Large intestine (tissue), 3 donors: ENCODE measurements around the gene CDKN1A. TPM values are rescaled to one million over a fixed set of nuclear protein-coding genes. Genes with fewer than 3 reads are reported as not detected.

ENCODE experiments used
- DNase-seq, 2 donors: peaks; one replicate each; pipeline versions ENCODE4 v3.0.0 to v3.0.0-alpha.2; 2013
- H3K27ac ChIP-seq: one replicate; pipeline ENCODE4 v1.5.1; 2013; ENCODE audit warnings: low read length
- H3K27me3 ChIP-seq: 2 replicates; pipeline ENCODE4 v1.6.1; 2013; ENCODE audit warnings: low read length; ENCODE audit not compliant: control insufficient read depth, insufficient read depth
- H3K36me3 ChIP-seq: 2 replicates; pipeline ENCODE4 v1.6.1; 2013; ENCODE audit warnings: low read length; ENCODE audit not compliant: control insufficient read depth, insufficient read depth
- H3K4me1 ChIP-seq: one replicate; pipeline ENCODE4 v1.6.1; 2013; ENCODE audit warnings: low read length; ENCODE audit not compliant: control insufficient read depth, insufficient read depth
- H3K4me3 ChIP-seq: one replicate; pipeline ENCODE4 v1.5.1; 2013; ENCODE audit warnings: low read length
- H3K9me3 ChIP-seq: one replicate; pipeline ENCODE4 v1.6.1; 2013; ENCODE audit warnings: mild to moderate bottlenecking, low read depth, low read length, moderate library complexity; ENCODE audit not compliant: control insufficient read depth
- WGBS: methylation state at CpG from one replicate; pipeline ENCODE4 v1.1.5; 2013; ENCODE audit warnings: low lambda C conversion rate; ENCODE audit not compliant: insufficient coverage; 5-methylcytosine and 5-hydroxymethylcytosine counted together
- polyA plus RNA-seq: library from polyadenylated mRNA; unstranded; fragments of 120-200 nt; gene quantifications from one replicate; pipeline ENCODE4 v1.2.1, GENCODE V29; 2013

The CDKN1A gene
- polyA plus RNA-seq, 1 donor: 183 TPM

DNA sequence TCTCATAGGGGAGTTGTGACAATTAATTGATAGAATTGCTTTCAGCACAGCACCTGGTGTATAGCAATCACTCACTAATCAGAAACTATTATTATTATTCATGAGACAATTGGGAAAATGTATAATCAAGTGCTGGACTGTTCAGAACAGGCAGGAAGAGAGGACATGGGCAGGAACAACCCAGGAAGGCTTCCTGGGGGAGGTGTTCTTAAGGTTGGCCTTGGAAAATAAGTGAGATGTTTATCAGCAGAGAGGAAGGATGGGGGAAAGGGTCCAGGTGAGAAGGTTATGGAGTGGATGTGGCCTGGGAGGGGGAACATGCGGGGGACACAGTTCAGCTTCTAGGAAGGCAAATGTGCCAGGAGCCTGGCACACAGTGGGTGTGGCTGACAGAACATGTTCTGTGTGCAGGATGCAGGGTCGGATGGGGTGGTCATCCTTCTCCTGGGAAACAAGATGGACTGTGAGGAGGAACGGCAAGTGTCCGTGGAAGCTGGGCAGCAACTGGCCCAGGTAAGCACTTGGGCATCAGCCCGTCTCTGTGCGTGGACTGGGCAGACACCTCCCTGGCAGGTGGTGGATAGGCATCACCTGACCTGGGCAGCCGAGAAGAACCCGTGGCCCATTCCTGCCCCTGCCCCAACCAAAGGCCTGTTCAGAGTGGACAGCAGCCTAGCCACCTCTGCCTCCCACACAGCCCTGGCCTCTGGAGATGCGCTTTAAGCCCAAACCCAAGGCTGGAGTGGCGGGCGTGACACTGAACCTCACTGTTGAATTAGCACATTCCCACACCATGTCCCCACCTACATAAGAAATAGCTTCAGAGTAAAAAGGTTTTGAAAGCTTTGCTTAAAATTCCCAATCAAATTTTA lies 50.0 kb downstream of the CDKN1A start:
- H3K27me3 ChIP-seq: no peaks in the 10 kb centered on the region
- no peak overlapping the region for H3K4me3 ChIP-seq
- DNase-seq: no peak
- no peaks in the 10 kb centered on the region for H3K36me3 ChIP-seq
- 100% methylated on average over 1 of the region's 11 CpGs for WGBS
- H3K9me3 ChIP-seq: no peaks in the 10 kb centered on the region
- H3K27ac ChIP-seq: no peak overlapping the region
- H3K4me1 ChIP-seq: no peaks in the 10 kb centered on the region

DNA sequence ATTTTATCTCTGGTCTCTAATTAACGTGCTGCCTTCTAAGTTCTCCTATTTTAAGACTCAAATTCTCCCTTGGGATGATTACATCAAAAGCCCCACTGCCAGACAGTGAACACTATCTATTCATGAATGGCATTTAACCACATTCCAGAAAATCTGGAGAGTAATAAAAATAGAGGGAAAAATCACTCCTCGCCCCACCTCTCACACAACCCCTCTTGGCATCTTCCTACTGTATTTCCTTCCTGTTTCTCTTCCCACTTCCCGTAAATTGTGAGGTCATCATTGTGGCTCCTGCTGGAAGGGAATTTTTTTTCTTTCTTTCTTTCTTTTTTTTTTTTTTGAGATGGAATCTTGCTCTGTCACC lies 50.6 kb downstream of the CDKN1A start:
- no peak for DNase-seq
- Histone ChIP-seq H3K27ac (no peak overlapping the region), H3K9me3 (no peaks in the 10 kb centered on the region), H3K27me3 (no peaks in the 10 kb centered on the region), H3K36me3 (no peaks in the 10 kb centered on the region), H3K4me1 (no peaks in the 10 kb centered on the region), H3K4me3 (no peak overlapping the region)
- WGBS: 63% methylated on average over 2 of the region's 3 CpGs

DNA sequence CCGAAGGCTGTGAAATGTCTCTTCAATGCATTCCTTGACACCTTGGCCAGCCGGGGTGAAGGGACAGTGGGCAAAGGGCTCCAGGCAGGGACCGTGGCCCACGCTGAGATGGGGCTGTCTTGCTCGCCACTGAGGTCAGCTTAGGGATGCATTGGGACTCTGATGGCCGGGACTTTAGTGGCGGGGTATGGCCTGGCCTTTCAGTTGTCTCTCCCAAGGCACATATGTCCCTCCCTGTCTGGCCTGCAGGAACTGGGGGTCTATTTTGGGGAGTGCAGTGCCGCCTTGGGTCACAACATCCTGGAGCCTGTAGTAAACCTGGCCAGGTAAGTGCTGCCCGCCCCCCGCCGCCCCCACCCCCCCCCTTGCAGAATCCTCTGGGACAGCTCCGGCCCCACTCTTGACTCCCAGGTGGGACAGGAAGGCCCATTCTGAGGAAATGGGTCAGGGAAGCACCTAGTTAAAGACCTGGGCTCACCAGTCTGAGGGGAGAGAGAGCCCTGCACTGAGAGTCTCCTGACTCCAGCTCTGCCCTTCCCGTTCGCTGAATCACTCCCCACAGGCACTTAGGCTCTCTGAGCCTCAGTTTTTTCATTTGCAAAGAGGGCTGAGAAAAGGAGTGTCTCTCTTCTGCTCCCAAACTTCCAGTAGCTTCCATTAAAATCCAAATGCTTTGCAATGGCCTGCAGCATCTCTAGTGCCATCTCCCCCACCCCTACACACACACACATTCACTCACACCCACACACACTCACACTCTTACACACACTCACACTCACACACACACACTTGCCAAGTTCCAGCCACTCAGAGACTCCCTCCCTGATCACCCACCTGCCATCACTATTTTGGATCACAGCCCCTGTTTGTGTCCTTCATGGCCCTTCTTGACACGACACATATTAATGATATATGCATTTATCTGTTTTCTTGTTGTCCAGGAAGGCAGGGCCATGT lies 52.2 kb downstream of the CDKN1A start:
- H3K36me3 ChIP-seq: no peaks in the 10 kb centered on the region
- H3K4me1 ChIP-seq: peaks cover 9% of the 10 kb centered on the region
- no peak for DNase-seq
- no peaks in the 10 kb centered on the region for H3K9me3 ChIP-seq
- WGBS: 100% methylated on average over 1 of the region's 15 CpGs
- no peak overlapping the region for H3K27ac ChIP-seq
- H3K27me3 ChIP-seq: no peaks in the 10 kb centered on the region
- no peak overlapping the region for H3K4me3 ChIP-seq

DNA sequence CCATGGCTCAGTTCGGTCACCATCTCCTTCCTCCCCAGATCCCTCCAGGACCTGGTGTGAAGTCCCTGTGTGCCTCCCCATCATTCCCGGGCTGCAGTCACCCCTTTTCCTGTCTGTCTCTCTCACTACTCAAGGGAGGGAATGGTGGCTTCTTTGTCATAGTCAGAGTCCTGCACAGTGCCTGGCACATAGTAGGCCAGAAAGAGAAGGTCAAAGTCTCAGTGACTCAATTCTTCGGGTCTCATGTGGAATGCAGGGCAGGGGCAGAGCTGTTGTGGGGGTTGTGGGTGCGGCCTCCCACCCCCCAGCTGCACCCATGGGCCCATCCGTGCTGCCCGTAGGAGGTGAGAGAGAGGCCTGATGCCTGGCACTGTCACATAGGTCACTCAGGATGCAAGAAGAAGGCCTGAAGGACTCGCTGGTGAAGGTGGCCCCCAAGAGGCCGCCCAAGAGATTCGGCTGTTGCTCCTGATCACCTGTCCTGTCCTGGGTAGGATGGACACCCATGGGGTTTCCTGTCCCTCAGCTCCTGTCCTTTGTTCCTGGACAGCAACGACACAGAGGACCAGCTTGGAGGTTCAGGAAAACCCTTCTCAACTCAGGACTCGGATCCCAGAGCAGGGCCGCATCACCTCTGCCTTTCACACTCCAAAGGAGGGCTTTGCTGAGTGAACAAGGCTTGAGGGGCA lies 53.3 kb downstream of the CDKN1A start:
- Histone ChIP-seq H3K4me1 (peaks cover 9% of the 10 kb centered on the region), H3K9me3 (no peaks in the 10 kb centered on the region), H3K27ac (no peak overlapping the region), H3K36me3 (no peaks in the 10 kb centered on the region), H3K4me3 (no peak overlapping the region), H3K27me3 (no peaks in the 10 kb centered on the region)
- DNase-seq: no peak
- WGBS: no CpG with 5 or more reads among the region's 12 CpGs

DNA sequence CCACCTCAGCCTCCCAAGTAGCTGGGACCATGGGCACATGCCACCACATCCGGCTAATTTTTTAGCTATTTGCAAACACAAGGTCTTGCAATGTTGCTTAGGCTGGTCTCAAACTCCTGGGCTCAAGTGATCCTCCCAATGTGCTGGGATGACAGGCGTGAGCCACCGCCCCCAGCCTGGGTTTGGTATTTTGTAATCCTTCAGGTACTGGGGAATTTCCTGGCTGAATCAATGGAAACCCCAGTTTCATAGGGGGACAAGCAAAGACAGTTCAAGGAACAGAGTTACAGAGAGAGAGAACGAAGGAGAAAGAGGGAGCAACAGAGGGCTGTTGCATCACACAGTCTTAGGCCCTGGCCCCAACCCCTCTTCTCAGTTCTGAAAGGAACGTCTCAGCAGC lies 54.8 kb downstream of the CDKN1A start:
- no peak overlapping the region for H3K27ac ChIP-seq
- H3K36me3 ChIP-seq: no peaks in the 10 kb centered on the region
- no peak for DNase-seq
- WGBS: no CpG with 5 or more reads among the region's 5 CpGs
- peaks cover 9% of the 10 kb centered on the region for H3K4me1 ChIP-seq
- no peak overlapping the region for H3K4me3 ChIP-seq
- H3K27me3 ChIP-seq: no peaks in the 10 kb centered on the region
- peaks cover 2% of the 10 kb centered on the region for H3K9me3 ChIP-seq

DNA sequence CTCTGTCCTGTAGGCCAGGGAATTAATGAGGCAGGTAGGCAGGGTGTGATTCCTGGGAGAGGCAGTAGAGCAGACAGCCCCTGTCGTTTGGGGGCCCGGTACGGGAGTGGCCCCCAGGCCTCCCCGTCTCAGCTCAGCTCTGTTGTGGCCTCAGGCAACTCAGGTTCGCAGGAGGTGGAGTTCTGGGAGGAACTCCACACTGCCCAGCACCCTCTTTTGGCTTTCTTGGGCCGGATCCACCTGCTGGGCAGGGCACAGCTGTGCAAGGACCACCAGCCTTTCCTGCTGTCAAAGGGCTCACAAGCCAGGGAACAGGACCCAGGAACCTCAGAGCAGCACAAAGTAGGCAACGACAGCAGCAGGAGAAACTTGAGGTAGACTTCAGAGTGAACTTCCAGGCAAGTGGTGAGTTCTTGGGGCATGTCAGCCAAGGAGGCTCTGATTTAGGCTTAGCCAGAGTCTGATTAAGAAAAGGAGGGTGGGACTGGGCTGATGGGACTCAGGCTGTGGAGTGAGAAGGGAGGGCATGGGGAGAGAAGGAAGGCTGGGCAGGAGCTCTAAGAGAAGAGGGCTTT lies 56.1 kb downstream of the CDKN1A start:
- WGBS: no CpG with 5 or more reads among the region's 7 CpGs
- DNase-seq: no peak
- Histone ChIP-seq H3K27ac (no peak overlapping the region), H3K9me3 (peaks cover 2% of the 10 kb centered on the region), H3K27me3 (no peaks in the 10 kb centered on the region), H3K4me1 (peaks cover 9% of the 10 kb centered on the region), H3K4me3 (no peak overlapping the region), H3K36me3 (no peaks in the 10 kb centered on the region)

DNA sequence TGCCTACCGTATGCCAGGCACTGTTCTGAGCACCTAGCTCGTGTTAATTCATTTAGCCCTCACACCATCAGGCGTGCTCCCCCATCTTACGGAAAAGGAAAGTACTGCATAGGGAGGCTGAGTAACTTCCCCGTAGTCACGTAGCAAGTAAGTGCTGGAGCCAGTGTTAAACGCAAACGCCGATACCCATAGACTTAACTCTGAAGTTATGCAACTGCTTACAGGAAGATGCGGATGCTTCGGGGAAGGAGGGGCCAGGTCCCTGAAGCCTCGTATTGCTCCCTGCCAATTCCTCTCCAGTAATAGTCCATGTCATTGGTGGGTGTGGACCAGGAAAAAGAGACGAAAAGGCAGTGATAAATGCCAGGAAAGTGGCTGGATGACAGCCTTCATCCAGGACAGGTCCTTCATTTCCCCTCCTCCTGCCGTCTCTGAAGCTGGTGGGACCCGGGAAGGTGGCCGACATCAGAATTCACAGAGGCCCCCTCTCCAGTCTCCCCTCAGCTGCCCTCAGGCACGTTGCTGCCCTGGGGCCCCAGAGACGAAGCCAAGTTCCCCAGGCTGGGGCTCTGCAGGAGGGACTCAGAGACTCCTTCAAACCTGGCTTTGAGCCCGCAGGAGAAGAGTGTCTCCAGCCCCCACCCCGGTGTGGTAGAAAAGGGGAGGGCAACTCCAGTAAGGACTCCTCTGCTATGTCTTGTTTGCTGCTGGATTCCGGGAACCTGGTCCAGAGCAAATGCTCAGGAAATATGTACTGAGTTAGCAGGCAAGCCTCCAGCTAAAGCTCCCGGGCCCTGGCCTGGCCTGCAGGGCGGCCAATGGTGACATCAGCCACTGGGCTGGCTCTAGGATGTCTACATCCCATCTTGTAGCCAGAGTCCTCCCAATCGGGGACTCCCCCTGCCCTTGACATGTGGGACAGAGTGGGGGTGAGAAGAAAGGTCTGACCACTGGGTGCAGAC lies 56.9 kb downstream of the CDKN1A start:
- peak; percentile 70 to 71 for DNase-seq
- 40% methylated on average over 1 of the region's 24 CpGs for WGBS
- Histone ChIP-seq H3K36me3 (no peaks in the 10 kb centered on the region), H3K4me3 (no peak overlapping the region), H3K4me1 (peaks cover 9% of the 10 kb centered on the region), H3K27me3 (no peaks in the 10 kb centered on the region), H3K9me3 (peaks cover 2% of the 10 kb centered on the region), H3K27ac (peak overlapping the region; percentile 13)
